ENCODE data around the gene EFCAB11. TPM values are rescaled to one million over a fixed set of nuclear protein-coding genes. Genes with fewer than 3 reads are reported as not detected.

Gene EFCAB11
- total RNA-seq, 4 donors from 2014 or later, result 4.4 to 8.5 (median 6.7) TPM

DNA sequence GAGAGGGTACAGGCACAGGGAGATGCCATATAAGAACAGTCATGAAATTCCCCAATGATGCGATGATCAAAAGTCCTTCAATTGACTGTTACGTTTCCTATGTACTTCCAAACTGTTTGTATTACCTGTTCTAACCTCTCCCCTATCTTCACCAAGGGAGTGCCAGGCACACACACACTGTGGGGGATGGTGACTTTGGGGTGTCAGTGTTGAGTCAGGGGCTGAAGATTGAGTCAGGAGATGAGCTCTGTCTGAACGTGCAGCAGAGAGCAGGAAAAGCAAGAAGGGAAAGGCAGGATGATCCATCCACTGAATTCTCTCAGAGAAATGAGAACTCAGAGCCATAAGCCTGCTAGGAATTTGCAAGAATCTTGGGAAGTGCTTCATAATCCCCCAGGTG, 153.4 kb downstream of the EFCAB11 start:
- TF ChIP-seq, protein P1, sequence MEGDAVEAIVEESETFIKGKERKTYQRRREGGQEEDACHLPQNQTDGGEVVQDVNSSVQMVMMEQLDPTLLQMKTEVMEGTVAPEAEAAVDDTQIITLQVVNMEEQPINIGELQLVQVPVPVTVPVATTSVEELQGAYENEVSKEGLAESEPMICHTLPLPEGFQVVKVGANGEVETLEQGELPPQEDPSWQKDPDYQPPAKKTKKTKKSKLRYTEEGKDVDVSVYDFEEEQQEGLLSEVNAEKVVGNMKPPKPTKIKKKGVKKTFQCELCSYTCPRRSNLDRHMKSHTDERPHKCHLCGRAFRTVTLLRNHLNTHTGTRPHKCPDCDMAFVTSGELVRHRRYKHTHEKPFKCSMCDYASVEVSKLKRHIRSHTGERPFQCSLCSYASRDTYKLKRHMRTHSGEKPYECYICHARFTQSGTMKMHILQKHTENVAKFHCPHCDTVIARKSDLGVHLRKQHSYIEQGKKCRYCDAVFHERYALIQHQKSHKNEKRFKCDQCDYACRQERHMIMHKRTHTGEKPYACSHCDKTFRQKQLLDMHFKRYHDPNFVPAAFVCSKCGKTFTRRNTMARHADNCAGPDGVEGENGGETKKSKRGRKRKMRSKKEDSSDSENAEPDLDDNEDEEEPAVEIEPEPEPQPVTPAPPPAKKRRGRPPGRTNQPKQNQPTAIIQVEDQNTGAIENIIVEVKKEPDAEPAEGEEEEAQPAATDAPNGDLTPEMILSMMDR (IDR thresholded peaks at IDR 0.05; ENCODE audit: low read depth), result no peak

DNA sequence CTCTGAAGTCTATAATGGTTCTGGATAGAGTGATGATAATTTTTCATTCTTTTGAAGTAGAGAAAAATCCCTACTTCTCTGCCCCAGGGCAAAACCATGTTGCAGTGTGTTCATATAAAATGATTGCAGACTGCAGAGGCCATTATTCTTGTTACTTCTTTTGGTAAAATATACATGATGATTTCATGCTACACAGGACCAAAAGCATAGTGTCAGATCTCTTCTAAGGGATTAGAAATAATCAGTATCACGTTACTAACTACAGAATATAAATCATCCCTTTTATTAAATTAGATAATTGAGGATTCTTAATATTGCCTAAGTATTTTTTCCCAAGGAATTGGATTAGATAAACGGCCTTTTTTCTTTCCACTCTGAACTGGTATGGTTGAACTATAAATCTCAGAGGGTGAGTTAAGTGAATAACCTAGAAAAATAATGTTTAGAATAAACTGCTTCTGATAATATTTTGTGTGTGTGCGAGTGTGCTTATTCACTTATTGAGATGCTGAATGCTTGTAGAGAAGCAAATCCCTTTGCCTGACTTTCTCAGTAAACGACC, 156.2 kb downstream of the EFCAB11 start:
- TF ChIP-seq, protein P1 (IDR thresholded peaks at IDR 0.05; ENCODE audit: low read depth), result no peak

DNA sequence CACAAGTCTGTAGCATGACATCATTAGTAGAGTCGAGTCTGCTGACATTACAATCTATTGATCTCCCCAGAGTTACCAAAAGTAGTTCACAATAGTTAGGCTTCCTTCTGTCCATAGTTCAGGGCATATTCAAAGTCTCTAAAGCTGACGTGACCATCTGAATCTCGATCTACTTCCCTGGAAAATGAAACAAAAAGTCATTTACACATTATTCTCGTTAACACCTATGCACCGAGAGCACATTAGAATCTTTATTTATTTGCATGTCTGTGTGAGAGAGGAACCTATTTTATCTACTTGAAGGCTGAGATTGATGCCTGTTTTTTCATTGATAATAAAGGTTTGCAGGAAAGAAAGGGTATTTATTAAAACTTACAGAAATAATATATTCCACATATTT, 157.4 kb downstream of the EFCAB11 start:
- TF ChIP-seq, protein P1 (IDR thresholded peaks at IDR 0.05; ENCODE audit: low read depth), result no peak

DNA sequence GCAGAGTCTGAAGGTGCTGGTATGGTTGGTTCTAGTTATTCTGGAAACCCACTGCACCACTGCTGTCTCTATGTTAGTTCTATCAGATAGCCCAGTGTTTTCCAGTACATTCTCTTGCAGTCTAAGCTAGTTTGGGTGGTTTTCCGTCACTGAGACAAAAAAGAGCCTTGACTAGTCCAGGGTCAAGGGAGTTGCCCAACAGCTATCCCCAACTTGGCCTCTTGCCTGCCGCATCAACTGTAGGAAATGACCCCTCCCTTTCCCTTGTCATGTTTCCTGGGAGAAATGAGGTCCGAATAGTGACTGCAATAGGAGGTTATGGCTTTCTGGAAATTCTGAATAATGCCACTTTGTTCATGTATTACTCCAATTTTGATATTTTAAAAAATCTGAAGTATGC, 160.4 kb downstream of the EFCAB11 start:
- TF ChIP-seq, protein P1 (IDR thresholded peaks at IDR 0.05; ENCODE audit: low read depth), result no peak

DNA sequence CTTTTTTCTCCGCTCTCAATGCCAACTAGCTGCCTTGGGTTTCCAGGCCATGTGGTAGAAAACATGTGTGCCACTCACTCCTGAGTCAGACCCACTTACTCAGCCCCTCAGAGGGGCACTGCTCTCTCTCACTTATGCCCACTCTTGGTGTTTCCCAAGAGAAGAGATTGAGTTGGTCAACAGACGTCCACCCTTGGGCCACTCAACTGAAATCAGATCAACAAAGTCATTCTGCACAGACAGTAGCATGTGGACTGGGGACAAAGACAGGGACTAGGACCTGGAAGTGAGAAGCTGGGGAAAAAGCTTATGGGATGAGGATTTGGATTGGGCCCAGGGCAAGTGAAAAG, 161.2 kb downstream of the EFCAB11 start:
- TF ChIP-seq, protein P1 (IDR thresholded peaks at IDR 0.05; ENCODE audit: low read depth), result no peak

DNA sequence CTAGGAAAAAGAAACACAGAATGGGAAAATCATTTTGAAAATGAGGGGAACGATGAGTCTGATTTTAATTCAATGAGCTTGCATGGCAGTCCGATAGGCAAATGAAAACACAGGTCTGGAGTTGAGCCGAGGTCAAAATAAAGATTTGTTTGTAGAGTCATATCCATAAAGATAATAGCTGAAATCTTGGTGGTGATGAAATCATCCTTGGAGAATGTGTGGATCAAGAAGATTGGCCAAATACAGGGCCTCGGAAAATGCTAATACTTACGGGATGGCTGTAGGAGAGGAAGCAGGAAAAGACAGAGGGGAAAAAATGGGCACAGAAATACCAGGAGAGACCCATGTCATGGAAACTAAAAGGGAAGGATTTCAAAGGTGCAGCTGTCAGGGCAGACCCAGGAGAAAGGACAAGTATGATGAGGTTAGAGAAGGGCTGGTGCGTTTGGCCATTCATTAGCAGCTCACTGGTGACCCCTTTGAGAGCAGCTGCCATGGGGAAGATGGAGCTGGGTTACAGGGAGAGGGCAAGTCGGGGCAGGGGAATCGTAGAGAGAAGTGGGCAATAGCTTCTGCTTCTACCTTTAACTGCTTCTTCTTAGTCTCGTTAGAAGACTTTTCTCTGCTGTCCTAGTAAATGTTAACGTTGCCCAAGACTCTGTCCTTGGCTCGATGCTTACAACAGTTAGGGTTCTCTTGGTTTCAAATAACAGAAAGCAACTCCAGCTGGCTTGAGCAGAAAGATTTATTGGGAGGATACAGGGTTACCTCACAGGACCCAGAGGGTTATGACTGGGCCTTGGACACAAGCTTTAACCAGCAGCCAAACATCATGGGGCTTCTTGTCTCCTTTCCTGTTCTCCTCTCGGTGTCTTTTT, 161.8 kb downstream of the EFCAB11 start:
- TF ChIP-seq, protein P1 (IDR thresholded peaks at IDR 0.05; ENCODE audit: low read depth), result no peak

DNA sequence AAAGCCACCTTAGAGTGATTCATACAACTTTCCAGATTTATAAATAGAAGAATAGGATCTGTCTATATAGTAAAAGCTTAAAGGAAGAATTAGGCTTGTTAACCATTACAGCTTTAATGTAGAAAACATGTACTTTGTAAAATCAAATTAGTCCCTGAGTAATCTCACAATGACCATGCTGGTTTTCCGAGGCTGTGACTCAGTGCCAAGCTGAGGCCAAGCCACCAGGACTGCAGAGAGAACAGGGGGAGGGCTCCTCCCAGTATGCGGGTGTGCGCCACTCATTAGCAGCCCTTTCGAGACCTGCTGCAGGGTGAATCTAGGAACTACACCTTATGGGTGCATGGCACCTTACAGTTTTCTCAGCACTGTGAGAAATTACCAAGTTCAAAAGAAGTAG, 167.0 kb downstream of the EFCAB11 start:
- TF ChIP-seq, protein P1 (IDR thresholded peaks at IDR 0.05; ENCODE audit: low read depth), result no peak
